ENCODE results near the gene AMN1. TPM values are rescaled to one million over a fixed set of nuclear protein-coding genes. Genes with fewer than 3 reads are reported as not detected.
"Not testable (repeated sequence)": the region's sequence is repeated elsewhere in the genome, so short reads cannot be mapped to it uniquely, and the experiment has no call there.

The AMN1 gene
- total RNA-seq, 1 experiment from 2014 or later: 9.6 TPM

DNA sequence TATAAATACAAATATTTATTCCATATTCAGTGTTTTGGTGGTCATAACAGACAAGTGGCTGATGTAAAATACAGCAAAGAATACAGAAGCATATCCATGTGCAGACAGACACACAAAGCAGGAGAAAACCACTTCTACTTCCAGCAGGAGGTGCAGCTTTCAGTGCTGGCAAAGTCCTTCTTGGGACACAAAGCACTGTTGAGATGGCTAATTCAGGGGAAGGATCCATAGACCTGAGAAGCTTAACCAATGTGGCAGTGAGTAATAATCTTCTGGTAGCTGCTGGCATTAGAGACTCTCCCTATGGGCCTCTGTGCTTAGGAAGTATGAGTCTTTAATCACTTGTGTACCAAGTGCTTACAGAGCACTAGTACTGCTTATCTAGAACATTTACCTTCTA, 26.8 kb downstream of the AMN1 start:
- no peaks in the 10 kb centered on the region for H3K27me3 ChIP-seq (ENCODE audit: insufficient read depth, low read length)
- H4K8ac ChIP-seq (replicated peaks; ENCODE audit: insufficient read length, low read depth, low read length): no peak overlapping the region
- no peak overlapping the region for H3K23ac ChIP-seq (ENCODE audit: insufficient read length, low read depth, low read length)
- Mint-ChIP-seq H3K27me3 (ENCODE audit: low read depth) (no peaks in the 10 kb centered on the region), H3K4me3 (no peak overlapping the region), H3K36me3 (ENCODE audit: insufficient read depth in 1 of 3, low read depth in 3 of 3) (peaks cover 4 to 22% (median 17%) of the 10 kb centered on the region in 3 experiments; a peak in 6 of 7 replicates), H3K4me1 (peaks cover 5 to 6% of the 10 kb centered on the region in 2 experiments), H3K9me3 (peaks cover 0 to 2% of the 10 kb centered on the region in 2 experiments; a peak in 1 of 5 replicates), H3K27ac (0 out of 7 replicates have a peak overlapping the region, but pooled peaks of 1 of the 3 experiments have one; percentile 55)
- no peaks in the 10 kb centered on the region for H3K4me1 ChIP-seq (ENCODE audit: insufficient read depth, low read length)
- H2BK12ac ChIP-seq (ENCODE audit: insufficient read length, low read depth, low read length): no peak overlapping the region
- no peak overlapping the region for H2BK120ac ChIP-seq (ENCODE audit: low read depth, low read length, poor library complexity, severe bottlenecking)
- no peaks in the 10 kb centered on the region for H3K23me2 ChIP-seq (ENCODE audit: insufficient read length, low read depth, low read length, poor library complexity, severe bottlenecking)
- no peak overlapping the region for H3K14ac ChIP-seq (ENCODE audit: insufficient read depth, low read length)
- H3K9ac ChIP-seq (ENCODE audit: extremely low read depth, insufficient read length, low read length): no peak overlapping the region
- no peak overlapping the region for H2BK15ac ChIP-seq (ENCODE audit: low read depth, low read length)
- no peak overlapping the region for H2BK5ac ChIP-seq (ENCODE audit: insufficient read length, low read length)
- H3K18ac ChIP-seq (ENCODE audit: insufficient read length, low read depth, low read length): no peak overlapping the region
- H3K4ac ChIP-seq (ENCODE audit: low read depth, low read length): no peak overlapping the region
- H3K56ac ChIP-seq (ENCODE audit: insufficient read length, low read depth, low read length): no peak overlapping the region
- H2BK20ac ChIP-seq (ENCODE audit: low read depth, low read length, poor library complexity, severe bottlenecking): no peak overlapping the region
- no peak overlapping the region for H4K5ac ChIP-seq (ENCODE audit: insufficient read length, low read depth, low read length)
- DNase-seq: peak; percentile 45
- H4K20me1 ChIP-seq (ENCODE audit: control insufficient read depth, insufficient read depth, insufficient read length): no peaks in the 10 kb centered on the region
- TF ChIP-seq, protein P1, sequence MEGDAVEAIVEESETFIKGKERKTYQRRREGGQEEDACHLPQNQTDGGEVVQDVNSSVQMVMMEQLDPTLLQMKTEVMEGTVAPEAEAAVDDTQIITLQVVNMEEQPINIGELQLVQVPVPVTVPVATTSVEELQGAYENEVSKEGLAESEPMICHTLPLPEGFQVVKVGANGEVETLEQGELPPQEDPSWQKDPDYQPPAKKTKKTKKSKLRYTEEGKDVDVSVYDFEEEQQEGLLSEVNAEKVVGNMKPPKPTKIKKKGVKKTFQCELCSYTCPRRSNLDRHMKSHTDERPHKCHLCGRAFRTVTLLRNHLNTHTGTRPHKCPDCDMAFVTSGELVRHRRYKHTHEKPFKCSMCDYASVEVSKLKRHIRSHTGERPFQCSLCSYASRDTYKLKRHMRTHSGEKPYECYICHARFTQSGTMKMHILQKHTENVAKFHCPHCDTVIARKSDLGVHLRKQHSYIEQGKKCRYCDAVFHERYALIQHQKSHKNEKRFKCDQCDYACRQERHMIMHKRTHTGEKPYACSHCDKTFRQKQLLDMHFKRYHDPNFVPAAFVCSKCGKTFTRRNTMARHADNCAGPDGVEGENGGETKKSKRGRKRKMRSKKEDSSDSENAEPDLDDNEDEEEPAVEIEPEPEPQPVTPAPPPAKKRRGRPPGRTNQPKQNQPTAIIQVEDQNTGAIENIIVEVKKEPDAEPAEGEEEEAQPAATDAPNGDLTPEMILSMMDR (conservative IDR thresholded peaks at IDR 0.05): peak; percentile 62
- no peak overlapping the region for H2AK5ac ChIP-seq (ENCODE audit: insufficient read length, low read length)
- no peaks in the 10 kb centered on the region for H3K9me3 ChIP-seq (ENCODE audit: control insufficient read depth, low read depth, low read length)
- H4K91ac ChIP-seq (ENCODE audit: insufficient read length, low read depth, low read length): no peak overlapping the region
- H3K79me2 ChIP-seq (ENCODE audit: insufficient read depth, low read length): no peaks in the 10 kb centered on the region
- no peak overlapping the region for H3K4me2 ChIP-seq (ENCODE audit: insufficient read depth, insufficient read length, low read length)
- no peak overlapping the region for H3K27ac ChIP-seq (ENCODE audit: insufficient read length, low read depth, low read length)
- no peak overlapping the region for H2AFZ ChIP-seq (ENCODE audit: low read length)
- H3T11ph ChIP-seq (ENCODE audit: low read length): no peak overlapping the region
- no peaks in the 10 kb centered on the region for H3K79me1 ChIP-seq (ENCODE audit: insufficient read depth, low read depth, low read length, poor library complexity, severe bottlenecking)

DNA sequence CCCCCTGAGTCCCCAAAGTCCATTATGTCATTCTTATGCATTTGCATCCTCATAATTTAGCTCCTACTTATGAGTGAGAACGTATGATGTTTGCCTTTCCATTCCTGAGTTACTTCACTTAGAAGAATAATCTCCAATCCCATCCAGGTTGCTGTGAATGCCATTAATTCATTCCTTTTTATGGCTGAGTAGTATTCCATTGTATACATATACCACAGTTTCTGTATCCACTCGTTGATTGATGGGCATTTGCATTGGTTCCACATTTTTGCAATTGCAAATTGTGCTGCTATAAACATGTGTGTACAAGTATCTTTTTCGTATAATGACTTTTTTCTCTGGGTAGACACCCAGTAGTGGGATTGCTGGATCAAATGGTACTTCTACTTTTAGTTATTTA, 38.9 kb downstream of the AMN1 start:
- not testable (repeated sequence) for H2BK20ac ChIP-seq (ENCODE audit: low read depth, low read length, poor library complexity, severe bottlenecking); DNase-seq; H3K27me3 Mint-ChIP-seq (ENCODE audit: low read depth); H2BK5ac ChIP-seq (ENCODE audit: insufficient read length, low read length); H3K27ac Mint-ChIP-seq; H3K27me3 ChIP-seq (ENCODE audit: insufficient read depth, low read length); H3K79me2 ChIP-seq (ENCODE audit: insufficient read depth, low read length); H4K5ac ChIP-seq (ENCODE audit: insufficient read length, low read depth, low read length); H3K4me1 ChIP-seq (ENCODE audit: insufficient read depth, low read length); H2BK120ac ChIP-seq (ENCODE audit: low read depth, low read length, poor library complexity, severe bottlenecking); H2AFZ ChIP-seq (ENCODE audit: low read length); H3K27ac ChIP-seq (ENCODE audit: insufficient read length, low read depth, low read length); H4K8ac ChIP-seq (replicated peaks; ENCODE audit: insufficient read length, low read depth, low read length); H4K91ac ChIP-seq (ENCODE audit: insufficient read length, low read depth, low read length); H3K56ac ChIP-seq (ENCODE audit: insufficient read length, low read depth, low read length); H3T11ph ChIP-seq (ENCODE audit: low read length); H3K23me2 ChIP-seq (ENCODE audit: insufficient read length, low read depth, low read length, poor library complexity, severe bottlenecking); H3K9me3 ChIP-seq (ENCODE audit: control insufficient read depth, low read depth, low read length); H3K4me2 ChIP-seq (ENCODE audit: insufficient read depth, insufficient read length, low read length); H3K23ac ChIP-seq (ENCODE audit: insufficient read length, low read depth, low read length); H3K14ac ChIP-seq (ENCODE audit: insufficient read depth, low read length); H3K4ac ChIP-seq (ENCODE audit: low read depth, low read length); H3K4me1 Mint-ChIP-seq; H4K20me1 ChIP-seq (ENCODE audit: control insufficient read depth, insufficient read depth, insufficient read length); H3K79me1 ChIP-seq (ENCODE audit: insufficient read depth, low read depth, low read length, poor library complexity, severe bottlenecking); H3K9ac ChIP-seq (ENCODE audit: extremely low read depth, insufficient read length, low read length); H2AK5ac ChIP-seq (ENCODE audit: insufficient read length, low read length); H2BK12ac ChIP-seq (ENCODE audit: insufficient read length, low read depth, low read length); H2BK15ac ChIP-seq (ENCODE audit: low read depth, low read length); H3K4me3 Mint-ChIP-seq; H3K18ac ChIP-seq (ENCODE audit: insufficient read length, low read depth, low read length)
- peaks cover 3 to 17% of the 10 kb centered on the region in 2 experiments; a peak in 4 of 5 replicates for H3K9me3 Mint-ChIP-seq
- H3K36me3 Mint-ChIP-seq (ENCODE audit: insufficient read depth in 1 of 3, low read depth in 3 of 3): peaks cover 21 to 32% (median 24%) of the 10 kb centered on the region in 3 experiments
- WGBS (ENCODE audit: extremely low coverage, insufficient read length, low lambda C conversion rate): no CpG with 5 or more reads among the region's 3 CpGs

Data from H9 (cell line).